Suprapubic skin (tissue), 4 donors: Measurements from ENCODE around the gene GRXCR1. TPM values are rescaled to one million over a fixed set of nuclear protein-coding genes. Genes with fewer than 3 reads are reported as not detected.

Experiments used
- DNase-seq, 2 donors: peaks; one replicate each; pipeline ENCODE4 v3.0.0-alpha.2; 2019; ENCODE audit warnings: low spot score in 2 of 2
- H3K27ac ChIP-seq: fragments of 200-600 bp; sonication (generic); one replicate; pipeline ENCODE4 v1.5.1; 2019
- H3K27me3 ChIP-seq: fragments of 200-600 bp; sonication (generic); one replicate; pipeline ENCODE4 v1.5.1; 2019
- H3K36me3 ChIP-seq: fragments of 200-600 bp; sonication (generic); one replicate; pipeline ENCODE4 v1.5.1; 2019
- H3K4me1 ChIP-seq: fragments of 200-600 bp; sonication (generic); one replicate; pipeline ENCODE4 v1.5.1; 2019
- H3K4me3 ChIP-seq: fragments of 200-600 bp; sonication (generic); one replicate; pipeline ENCODE4 v1.5.1; 2019; ENCODE audit warnings: mild to moderate bottlenecking
- H3K9me3 ChIP-seq: fragments of 200-600 bp; sonication (generic); one replicate; pipeline ENCODE4 v1.5.1; 2019
- EP300 ChIP-seq: sonication (generic); formaldehyde crosslinking; IDR thresholded peaks from one replicate; pipeline ENCODE4 v1.6.1; 2017; ENCODE audit warnings: antibody characterized with exemption
- POLR2A ChIP-seq, 2 donors: fragments of 450-650 bp; IDR thresholded peaks; one replicate each; pipeline ENCODE4 v1.6.1; 2017; ENCODE audit warnings: antibody characterized with exemption in 2 of 2, mild to moderate bottlenecking in 2 of 2, moderate library complexity in 2 of 2
- POLR2AphosphoS5 ChIP-seq, 3 donors: sonication (generic); formaldehyde crosslinking; IDR thresholded peaks; one replicate each; pipeline ENCODE4 v1.6.1; 2017; ENCODE audit warnings: antibody characterized with exemption in 3 of 3
- WGBS: methylation state at CpG from one replicate; pipeline ENCODE4 v1.1.5; 2018; 5-methylcytosine and 5-hydroxymethylcytosine counted together
- total RNA-seq, 4 donors: library from RNA; depleted of rRNA; stranded (reverse); fragments of >200 nt; gene quantifications; one replicate each; pipeline ENCODE4 v1.1.0, GENCODE V29; 2016
- TF ChIP-seq, protein P1 (sequence below), 2 donors: fragments of 200-600 bp in 1 of 2; fragments of 450-650 bp in 1 of 2; sonication (generic) in 1 of 2; IDR thresholded peaks; one replicate each; pipeline ENCODE4 v1.5.1; 2016 to 2019; ENCODE audit warnings: antibody characterized with exemption in 2 of 2, mild to moderate bottlenecking in 1 of 2, moderate library complexity in 1 of 2

The GRXCR1 gene
- total RNA-seq, 4 donors from 2014 or later: not detected

DNA sequence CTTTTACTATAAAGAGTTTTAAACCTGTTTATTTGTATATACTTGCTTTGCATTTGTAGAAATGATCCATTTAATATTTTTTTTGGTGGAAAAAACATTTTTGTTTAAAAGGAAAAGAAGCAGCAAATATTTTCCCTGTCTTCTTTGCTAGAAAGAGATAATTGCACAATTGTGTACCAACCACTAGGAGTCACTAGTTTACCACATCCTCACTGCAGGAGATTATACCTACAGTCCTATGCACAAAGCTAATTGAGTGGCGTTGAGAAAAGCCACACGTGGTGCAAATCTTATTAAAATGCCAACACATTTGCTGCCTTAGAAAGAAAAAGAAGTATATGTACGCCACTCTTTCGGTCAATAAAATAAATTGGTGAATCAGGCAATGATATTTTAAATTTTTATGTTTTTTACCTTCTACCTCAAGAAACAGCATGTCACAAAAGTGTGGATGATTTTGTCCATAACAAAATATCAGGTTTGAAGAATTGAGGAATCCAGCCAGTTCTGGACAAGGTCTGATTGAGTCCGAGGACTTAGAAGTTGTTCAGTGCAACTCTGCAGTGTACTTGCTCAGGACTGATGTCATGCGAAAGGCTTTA is 102.9 kb downstream of the GRXCR1 start:
- Histone ChIP-seq H3K4me1 (no peaks in the 10 kb centered on the region), H3K27ac (no peak overlapping the region), H3K4me3 (no peak overlapping the region), H3K27me3 (no peaks in the 10 kb centered on the region), H3K9me3 (no peaks in the 10 kb centered on the region), H3K36me3 (no peaks in the 10 kb centered on the region)
- no peak for DNase-seq
- WGBS: 46% methylated on average over 6 of the region's 6 CpGs
- no peak for TF ChIP-seq POLR2A (IDR thresholded peaks at IDR 0.05)
- TF ChIP-seq, protein P1, sequence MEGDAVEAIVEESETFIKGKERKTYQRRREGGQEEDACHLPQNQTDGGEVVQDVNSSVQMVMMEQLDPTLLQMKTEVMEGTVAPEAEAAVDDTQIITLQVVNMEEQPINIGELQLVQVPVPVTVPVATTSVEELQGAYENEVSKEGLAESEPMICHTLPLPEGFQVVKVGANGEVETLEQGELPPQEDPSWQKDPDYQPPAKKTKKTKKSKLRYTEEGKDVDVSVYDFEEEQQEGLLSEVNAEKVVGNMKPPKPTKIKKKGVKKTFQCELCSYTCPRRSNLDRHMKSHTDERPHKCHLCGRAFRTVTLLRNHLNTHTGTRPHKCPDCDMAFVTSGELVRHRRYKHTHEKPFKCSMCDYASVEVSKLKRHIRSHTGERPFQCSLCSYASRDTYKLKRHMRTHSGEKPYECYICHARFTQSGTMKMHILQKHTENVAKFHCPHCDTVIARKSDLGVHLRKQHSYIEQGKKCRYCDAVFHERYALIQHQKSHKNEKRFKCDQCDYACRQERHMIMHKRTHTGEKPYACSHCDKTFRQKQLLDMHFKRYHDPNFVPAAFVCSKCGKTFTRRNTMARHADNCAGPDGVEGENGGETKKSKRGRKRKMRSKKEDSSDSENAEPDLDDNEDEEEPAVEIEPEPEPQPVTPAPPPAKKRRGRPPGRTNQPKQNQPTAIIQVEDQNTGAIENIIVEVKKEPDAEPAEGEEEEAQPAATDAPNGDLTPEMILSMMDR (IDR thresholded peaks at IDR 0.05): peak in 1 of 2 donors; percentile 10

DNA sequence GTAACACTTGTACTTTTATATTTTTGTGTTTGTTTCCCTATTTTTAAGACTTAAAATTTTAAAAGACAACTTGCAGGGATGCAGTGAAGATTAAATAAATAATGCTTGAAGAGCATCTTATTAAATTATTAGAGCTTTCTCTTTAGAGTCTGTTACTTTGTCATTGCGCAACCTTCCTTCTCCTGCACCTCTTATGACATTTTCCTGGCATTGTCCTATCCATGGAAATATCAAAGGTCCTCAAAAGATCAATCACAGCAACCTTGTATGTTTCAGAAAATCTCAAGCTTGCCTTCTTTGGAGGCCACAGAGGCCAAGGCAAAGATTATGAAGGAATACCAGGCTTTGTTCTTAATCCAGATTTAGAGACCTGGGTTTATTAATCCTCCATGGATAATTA is 116.3 kb downstream of the GRXCR1 start:
- Histone ChIP-seq H3K36me3 (no peaks in the 10 kb centered on the region), H3K27ac (no peak overlapping the region), H3K9me3 (peaks cover 2% of the 10 kb centered on the region), H3K4me1 (no peaks in the 10 kb centered on the region), H3K4me3 (no peak overlapping the region), H3K27me3 (no peaks in the 10 kb centered on the region)
- WGBS: 88% methylated on average over 1 of the region's 1 CpG
- TF ChIP-seq EP300 (no peak), POLR2A (IDR thresholded peaks at IDR 0.05) (no peak), POLR2AphosphoS5 (IDR thresholded peaks at IDR 0.05) (no peak)
- TF ChIP-seq, protein P1 (IDR thresholded peaks at IDR 0.05): no peak
- no peak for DNase-seq

DNA sequence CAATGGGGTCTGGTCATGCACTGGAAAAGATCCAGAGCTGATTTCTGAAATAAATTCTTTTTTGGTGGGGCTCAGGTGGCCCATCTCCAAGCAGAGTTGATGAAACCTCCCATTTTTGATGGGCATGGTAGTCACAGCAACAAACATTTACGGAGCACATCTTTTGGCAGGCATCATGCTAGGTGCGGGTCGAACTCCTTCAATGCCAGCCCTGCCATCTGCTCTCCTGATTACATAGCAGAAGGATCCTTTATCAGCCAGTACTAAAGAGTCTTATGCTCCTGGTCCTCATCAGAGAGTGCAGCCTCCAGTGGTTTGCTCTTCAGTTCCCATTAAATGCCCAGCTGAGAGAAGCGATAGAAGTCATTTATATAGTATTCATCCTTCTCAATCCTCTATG is 121.7 kb downstream of the GRXCR1 start:
- 90% methylated on average over 4 of the region's 4 CpGs for WGBS
- Histone ChIP-seq H3K4me3 (no peak overlapping the region), H3K36me3 (no peaks in the 10 kb centered on the region), H3K4me1 (no peaks in the 10 kb centered on the region), H3K27ac (no peak overlapping the region), H3K27me3 (no peaks in the 10 kb centered on the region), H3K9me3 (no peaks in the 10 kb centered on the region)
- no peak for DNase-seq
- TF ChIP-seq EP300 (no peak), POLR2A (IDR thresholded peaks at IDR 0.05) (no peak), POLR2AphosphoS5 (IDR thresholded peaks at IDR 0.05) (no peak)
- TF ChIP-seq, protein P1 (IDR thresholded peaks at IDR 0.05): no peak

DNA sequence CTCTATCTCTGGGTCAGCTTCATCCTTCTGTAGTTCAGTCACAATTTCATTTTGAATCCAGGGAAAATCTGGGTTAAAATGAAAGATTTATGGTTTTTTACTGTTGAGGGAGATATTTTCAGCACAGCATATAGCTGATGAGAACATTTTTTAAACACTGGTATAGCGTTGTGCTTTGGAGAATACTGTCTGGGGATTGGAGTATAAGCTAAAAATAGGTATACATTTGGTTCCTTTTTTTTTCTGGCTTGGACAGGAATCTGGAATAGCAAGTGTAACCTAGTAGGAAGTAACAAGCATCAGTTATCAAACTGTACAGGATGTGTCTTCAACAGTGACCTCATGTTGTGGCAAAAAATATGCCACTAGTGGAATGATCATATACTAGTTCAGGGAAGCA is 149.1 kb downstream of the GRXCR1 start:
- H3K27me3 ChIP-seq: no peaks in the 10 kb centered on the region
- 47% methylated on average over 1 of the region's 1 CpG for WGBS
- H3K36me3 ChIP-seq: no peaks in the 10 kb centered on the region
- no peaks in the 10 kb centered on the region for H3K9me3 ChIP-seq
- H3K4me3 ChIP-seq: no peak overlapping the region
- no peak overlapping the region for H3K27ac ChIP-seq
- H3K4me1 ChIP-seq: no peaks in the 10 kb centered on the region
- no peak for DNase-seq
- TF ChIP-seq POLR2A (IDR thresholded peaks at IDR 0.05) (no peak), POLR2AphosphoS5 (IDR thresholded peaks at IDR 0.05) (no peak), EP300 (no peak)
- TF ChIP-seq, protein P1 (IDR thresholded peaks at IDR 0.05): no peak

DNA sequence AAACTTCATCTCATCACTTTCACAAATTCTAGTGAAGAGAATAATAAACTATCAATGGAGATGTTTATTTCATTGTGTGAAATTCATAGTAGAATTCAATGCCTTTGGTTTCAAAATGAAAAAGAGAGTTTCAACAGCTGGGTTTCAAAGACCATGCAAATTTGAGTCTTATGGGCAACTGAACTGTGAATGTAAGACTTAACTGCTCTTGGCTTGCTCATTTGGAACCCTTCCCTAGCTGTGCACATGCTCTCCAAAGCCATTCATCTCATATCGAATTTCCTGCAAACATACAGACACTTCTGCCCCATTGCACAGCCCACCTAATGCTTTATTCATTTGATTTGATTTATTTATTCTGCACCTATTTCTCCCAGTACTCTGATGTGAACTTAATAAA is 154.5 kb downstream of the GRXCR1 start:
- Histone ChIP-seq H3K36me3 (no peaks in the 10 kb centered on the region), H3K27ac (no peak overlapping the region), H3K4me1 (no peaks in the 10 kb centered on the region), H3K27me3 (no peaks in the 10 kb centered on the region), H3K9me3 (no peaks in the 10 kb centered on the region), H3K4me3 (no peak overlapping the region)
- 56% methylated on average over 1 of the region's 1 CpG for WGBS
- TF ChIP-seq EP300 (no peak), POLR2A (IDR thresholded peaks at IDR 0.05) (no peak), POLR2AphosphoS5 (IDR thresholded peaks at IDR 0.05) (no peak)
- TF ChIP-seq, protein P1 (IDR thresholded peaks at IDR 0.05): no peak
- DNase-seq: no peak
